ENCODE results near the gene EN1.

EN1 gene

GRCh38 chr2:118836411-118836930, 11.0 kb downstream of the EN1 start:
- Histone ChIP-seq H2BK5ac (ENCODE audit: low read length) (no peak overlapping the region), H2BK120ac (ENCODE audit: low read depth, low read length) (no peak overlapping the region), H3K27ac (ENCODE audit: low read depth, low read length) (no peak overlapping the region), H3K56ac (ENCODE audit: low read length) (no peak overlapping the region), H3K9ac (ENCODE audit: low read length) (no peak overlapping the region), H2BK15ac (replicated peaks; ENCODE audit: low read depth) (no peak overlapping the region), H3K4me2 (ENCODE audit: low read length) (no peak overlapping the region), H3K23ac (ENCODE audit: low read length) (no peak overlapping the region), H4K5ac (ENCODE audit: low read length) (no peak overlapping the region), H3K79me2 (ENCODE audit: control insufficient read depth, insufficient read depth, low read length) (no peaks in the 10 kb centered on the region), H3K4me3 (ENCODE audit: low read length) (no peak overlapping the region), H3K27me3 (ENCODE audit: insufficient read depth, low read length, poor library complexity) (peaks cover 93% of the 10 kb centered on the region), H4K8ac (ENCODE audit: low read depth, low read length) (no peak overlapping the region), H3K4ac (ENCODE audit: low read depth, low read length) (no peak overlapping the region), H3K4me1 (ENCODE audit: control insufficient read depth, low read depth, low read length) (peaks cover 2% of the 10 kb centered on the region), H2AK5ac (ENCODE audit: low read length) (no peak overlapping the region), H3K79me1 (ENCODE audit: low read length) (no peaks in the 10 kb centered on the region), H3K36me3 (ENCODE audit: control insufficient read depth, insufficient read depth, low read length) (no peaks in the 10 kb centered on the region), H3K18ac (ENCODE audit: low read length) (no peak overlapping the region)
- WGBS (ENCODE audit: extremely low coverage, insufficient coverage, low lambda C conversion rate): no CpG with 5 or more reads among the region's 8 CpGs
- DNase-seq: no peak

DNA sequence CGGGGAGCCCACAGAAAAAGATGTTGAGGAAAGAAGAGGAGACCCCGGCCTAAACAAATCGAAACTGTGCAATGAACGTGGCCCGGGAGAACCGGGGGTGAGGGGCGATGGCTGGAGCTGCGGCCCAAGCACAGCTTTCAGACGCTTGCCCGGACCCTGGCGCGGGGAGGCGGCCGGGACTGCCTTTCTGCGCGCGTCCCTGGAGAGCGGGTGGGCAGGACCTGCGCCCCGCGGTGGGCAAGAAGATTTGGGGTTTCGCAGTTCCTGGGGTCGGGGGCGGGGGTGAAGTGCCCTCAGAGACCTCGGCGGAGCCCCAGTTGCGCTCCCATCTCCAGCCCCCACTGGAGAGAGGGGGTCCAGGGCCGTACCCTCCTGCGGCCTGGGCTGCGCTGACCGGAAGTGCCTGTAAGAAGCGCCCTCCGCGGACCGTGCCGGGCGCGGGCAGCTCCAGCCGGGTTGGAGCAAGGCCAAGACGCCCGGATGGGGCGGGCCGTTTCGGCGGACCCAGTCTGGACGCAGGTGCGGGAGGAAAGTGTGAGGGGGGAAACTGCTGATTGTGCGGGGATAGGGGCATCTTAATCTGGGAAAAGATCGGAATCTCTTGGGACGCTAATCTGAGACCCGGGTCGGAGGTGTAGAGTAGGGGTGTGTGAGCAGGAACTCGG, 11.6 kb downstream of the EN1 start:
- Histone ChIP-seq H3K18ac (ENCODE audit: low read length) (no peak overlapping the region), H2BK5ac (ENCODE audit: low read length) (no peak overlapping the region), H2AK5ac (ENCODE audit: low read length) (no peak overlapping the region), H3K79me1 (ENCODE audit: low read length) (no peaks in the 10 kb centered on the region), H3K23ac (ENCODE audit: low read length) (peak overlapping the region; percentile 3), H3K4me1 (ENCODE audit: control insufficient read depth, low read depth, low read length) (peaks cover 2% of the 10 kb centered on the region), H3K4me2 (ENCODE audit: low read length) (peak overlapping the region; percentile 62), H3K4me3 (ENCODE audit: low read length) (no peak overlapping the region), H3K36me3 (ENCODE audit: control insufficient read depth, insufficient read depth, low read length) (no peaks in the 10 kb centered on the region), H3K56ac (ENCODE audit: low read length) (no peak overlapping the region), H3K4ac (ENCODE audit: low read depth, low read length) (no peak overlapping the region), H3K79me2 (ENCODE audit: control insufficient read depth, insufficient read depth, low read length) (no peaks in the 10 kb centered on the region), H3K27me3 (ENCODE audit: insufficient read depth, low read length, poor library complexity) (peaks cover 90% of the 10 kb centered on the region), H3K27ac (ENCODE audit: low read depth, low read length) (no peak overlapping the region), H4K8ac (ENCODE audit: low read depth, low read length) (no peak overlapping the region), H4K5ac (ENCODE audit: low read length) (no peak overlapping the region), H2BK120ac (ENCODE audit: low read depth, low read length) (no peak overlapping the region), H2BK15ac (replicated peaks; ENCODE audit: low read depth) (no peak overlapping the region), H3K9ac (ENCODE audit: low read length) (no peak overlapping the region)
- no CpG with 5 or more reads among the region's 53 CpGs for WGBS (ENCODE audit: extremely low coverage, insufficient coverage, low lambda C conversion rate)
- DNase-seq: peak; percentile 9

DNA sequence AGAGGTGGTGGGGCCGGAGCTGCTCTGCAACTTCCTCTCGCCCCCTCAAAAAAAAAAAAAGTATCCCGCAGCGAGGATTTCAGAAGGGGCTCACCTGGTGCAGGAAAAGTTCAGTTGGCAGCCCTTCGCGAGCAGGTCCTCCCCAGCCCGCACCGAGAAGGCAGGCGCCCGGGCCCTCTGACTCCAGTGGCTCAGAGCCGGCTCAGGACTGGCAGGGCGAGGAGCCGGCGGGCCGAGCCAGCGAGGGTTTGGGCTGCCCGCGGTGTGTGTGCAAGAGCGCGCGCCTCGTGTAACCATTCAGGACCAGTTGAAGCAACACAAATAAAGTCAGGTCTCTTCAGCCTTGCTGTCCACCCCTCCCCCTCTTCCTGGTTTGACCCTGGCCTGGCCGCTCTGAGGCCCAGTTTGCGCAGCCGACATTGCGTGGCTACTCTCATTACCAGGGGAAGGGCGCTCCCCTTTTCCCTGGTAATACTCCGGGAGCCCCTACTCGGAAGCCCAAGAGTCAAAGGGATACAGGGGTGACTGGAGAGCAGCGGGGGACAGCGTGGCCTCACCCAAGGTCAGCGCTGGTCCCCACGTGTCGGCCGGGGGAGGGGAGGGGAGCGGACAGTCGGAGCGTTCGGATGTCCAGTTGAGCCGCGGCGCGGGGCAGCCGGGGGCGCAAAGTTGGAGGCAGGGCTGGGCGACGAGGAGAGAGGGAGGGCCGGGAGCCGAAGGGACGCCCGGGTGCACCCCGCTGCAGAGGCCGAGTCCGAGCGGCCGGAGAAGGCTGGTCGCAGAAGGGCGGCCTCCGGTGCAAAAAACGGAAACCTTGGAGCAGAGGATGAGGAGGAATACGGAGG, 12.3 kb downstream of the EN1 start:
- Histone ChIP-seq H2AK5ac (ENCODE audit: low read length) (no peak overlapping the region), H2BK15ac (replicated peaks; ENCODE audit: low read depth) (no peak overlapping the region), H3K36me3 (ENCODE audit: control insufficient read depth, insufficient read depth, low read length) (no peaks in the 10 kb centered on the region), H3K4me1 (ENCODE audit: control insufficient read depth, low read depth, low read length) (peaks cover 2% of the 10 kb centered on the region), H3K27ac (ENCODE audit: low read depth, low read length) (no peak overlapping the region), H3K4me2 (ENCODE audit: low read length) (peak overlapping the region; percentile 62), H3K4ac (ENCODE audit: low read depth, low read length) (no peak overlapping the region), H4K8ac (ENCODE audit: low read depth, low read length) (no peak overlapping the region), H2BK120ac (ENCODE audit: low read depth, low read length) (no peak overlapping the region), H4K5ac (ENCODE audit: low read length) (no peak overlapping the region), H3K79me2 (ENCODE audit: control insufficient read depth, insufficient read depth, low read length) (no peaks in the 10 kb centered on the region), H3K9ac (ENCODE audit: low read length) (peak overlapping the region; percentile 8), H3K23ac (ENCODE audit: low read length) (peak overlapping the region; percentile 3), H3K4me3 (ENCODE audit: low read length) (no peak overlapping the region), H2BK5ac (ENCODE audit: low read length) (no peak overlapping the region), H3K79me1 (ENCODE audit: low read length) (no peaks in the 10 kb centered on the region), H3K18ac (ENCODE audit: low read length) (no peak overlapping the region), H3K56ac (ENCODE audit: low read length) (peak overlapping the region; percentile 17), H3K27me3 (ENCODE audit: insufficient read depth, low read length, poor library complexity) (peaks cover 82% of the 10 kb centered on the region)
- WGBS (ENCODE audit: extremely low coverage, insufficient coverage, low lambda C conversion rate): no CpG with 5 or more reads among the region's 61 CpGs
- DNase-seq: peak; percentile 53

GRCh38 chr2:118834440-118834810, 13.0 kb downstream of the EN1 start:
- H3K4ac ChIP-seq (ENCODE audit: low read depth, low read length): no peak overlapping the region
- H3K27ac ChIP-seq (ENCODE audit: low read depth, low read length): no peak overlapping the region
- H3K36me3 ChIP-seq (ENCODE audit: control insufficient read depth, insufficient read depth, low read length): no peaks in the 10 kb centered on the region
- no peak overlapping the region for H3K4me3 ChIP-seq (ENCODE audit: low read length)
- H3K27me3 ChIP-seq (ENCODE audit: insufficient read depth, low read length, poor library complexity): peaks cover 75% of the 10 kb centered on the region
- H3K18ac ChIP-seq (ENCODE audit: low read length): no peak overlapping the region
- H2BK5ac ChIP-seq (ENCODE audit: low read length): no peak overlapping the region
- WGBS (ENCODE audit: extremely low coverage, insufficient coverage, low lambda C conversion rate): no CpG with 5 or more reads among the region's 18 CpGs
- H4K5ac ChIP-seq (ENCODE audit: low read length): no peak overlapping the region
- peaks cover 2% of the 10 kb centered on the region for H3K4me1 ChIP-seq (ENCODE audit: control insufficient read depth, low read depth, low read length)
- DNase-seq: peak; percentile 35
- no peak overlapping the region for H2BK120ac ChIP-seq (ENCODE audit: low read depth, low read length)
- no peak overlapping the region for H2AK5ac ChIP-seq (ENCODE audit: low read length)
- no peaks in the 10 kb centered on the region for H3K79me2 ChIP-seq (ENCODE audit: control insufficient read depth, insufficient read depth, low read length)
- no peak overlapping the region for H3K23ac ChIP-seq (ENCODE audit: low read length)
- no peaks in the 10 kb centered on the region for H3K79me1 ChIP-seq (ENCODE audit: low read length)
- no peak overlapping the region for H3K56ac ChIP-seq (ENCODE audit: low read length)
- H2BK15ac ChIP-seq (replicated peaks; ENCODE audit: low read depth): no peak overlapping the region
- H3K9ac ChIP-seq (ENCODE audit: low read length): no peak overlapping the region
- no peak overlapping the region for H4K8ac ChIP-seq (ENCODE audit: low read depth, low read length)
- H3K4me2 ChIP-seq (ENCODE audit: low read length): peak overlapping the region; percentile 16

DNA sequence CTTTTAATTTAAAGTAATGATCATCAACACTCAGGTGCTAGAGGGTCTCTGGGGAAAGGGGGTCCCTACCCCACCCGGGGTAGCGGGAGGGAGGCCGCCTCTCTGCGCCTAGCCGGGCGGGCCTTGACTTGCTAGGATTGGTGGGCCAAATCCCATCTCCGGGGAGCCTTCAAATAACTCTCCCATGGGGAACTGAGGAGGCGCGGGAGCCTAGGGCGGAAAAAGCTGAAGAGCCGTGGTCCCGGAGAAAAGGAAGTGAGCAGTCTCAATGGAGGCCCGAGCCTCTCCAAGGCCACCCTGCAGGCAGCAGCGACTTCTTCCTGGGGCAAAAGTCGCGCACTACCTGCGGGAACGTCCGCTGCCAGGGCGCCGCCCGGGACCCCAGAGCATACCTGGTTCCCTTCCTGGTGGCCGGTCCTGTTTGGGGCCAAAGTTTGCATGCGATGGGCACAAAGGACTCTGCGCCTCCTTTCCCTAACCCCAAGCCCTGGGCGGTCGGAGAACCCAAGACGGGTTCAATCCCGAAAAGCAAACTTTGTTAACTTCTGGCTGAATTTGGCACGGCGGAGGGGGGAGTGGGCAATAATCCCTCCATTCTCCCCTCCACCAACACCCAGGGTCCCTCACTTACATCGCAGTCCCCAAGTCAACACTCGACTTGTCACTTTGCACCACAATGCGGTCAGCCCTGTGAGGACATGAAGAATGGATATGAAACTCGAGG, 13.6 kb downstream of the EN1 start:
- Histone ChIP-seq H2BK120ac (ENCODE audit: low read depth, low read length) (no peak overlapping the region), H3K4me1 (ENCODE audit: control insufficient read depth, low read depth, low read length) (peaks cover 2% of the 10 kb centered on the region), H2AK5ac (ENCODE audit: low read length) (no peak overlapping the region), H3K23ac (ENCODE audit: low read length) (no peak overlapping the region), H3K4ac (ENCODE audit: low read depth, low read length) (no peak overlapping the region), H3K79me2 (ENCODE audit: control insufficient read depth, insufficient read depth, low read length) (no peaks in the 10 kb centered on the region), H3K36me3 (ENCODE audit: control insufficient read depth, insufficient read depth, low read length) (no peaks in the 10 kb centered on the region), H2BK15ac (replicated peaks; ENCODE audit: low read depth) (no peak overlapping the region), H4K5ac (ENCODE audit: low read length) (no peak overlapping the region), H3K18ac (ENCODE audit: low read length) (no peak overlapping the region), H3K56ac (ENCODE audit: low read length) (no peak overlapping the region), H3K27ac (ENCODE audit: low read depth, low read length) (no peak overlapping the region), H2BK5ac (ENCODE audit: low read length) (no peak overlapping the region), H3K9ac (ENCODE audit: low read length) (no peak overlapping the region), H4K8ac (ENCODE audit: low read depth, low read length) (no peak overlapping the region), H3K4me3 (ENCODE audit: low read length) (no peak overlapping the region), H3K79me1 (ENCODE audit: low read length) (no peaks in the 10 kb centered on the region), H3K4me2 (ENCODE audit: low read length) (peak overlapping the region; percentile 16), H3K27me3 (ENCODE audit: insufficient read depth, low read length, poor library complexity) (peaks cover 70% of the 10 kb centered on the region)
- peak; percentile 26 for DNase-seq
- WGBS (ENCODE audit: extremely low coverage, insufficient coverage, low lambda C conversion rate): no CpG with 5 or more reads among the region's 35 CpGs
